ENCODE measurements around the gene FFAR3.

GRCh38 chr19:35314031-35314430 is 44.2 kb upstream of the FFAR3 start:
- TF ChIP-seq POLR2A (IDR thresholded peaks at IDR 0.05) (no peak), CTCF (IDR thresholded peaks at IDR 0.05) (no peak)
